Gastrocnemius medialis (tissue), 4 donors: ENCODE results near the gene CFAP161. TPM values are rescaled to one million over a fixed set of nuclear protein-coding genes. Genes with fewer than 3 reads are reported as not detected.
"Not testable (repeated sequence)": the region's sequence is repeated elsewhere in the genome, so short reads cannot be mapped to it uniquely, and the experiment has no call there.

Experiments
- ATAC-seq, 2 donors: fragments of 150-250 bp; one replicate each; pipeline ENCODE4 v1.9.1; 2016
- DNase-seq, 2 donors: peaks; one replicate each; pipeline ENCODE4 v3.0.0-alpha.2; 2019
- H3K27ac ChIP-seq, 4 donors: fragments of 200-600 bp; sonication (generic); 1 replicate in 1 of 4; 2 replicates in 3 of 4; pipeline ENCODE4 v1.5.1; 2016 to 2018; ENCODE audit warnings: mild to moderate bottlenecking in 2 of 4, moderate library complexity in 1 of 4
- H3K27me3 ChIP-seq, 3 donors: fragments of 200-600 bp; sonication (generic) in 2 of 3; 1 replicate in 1 of 3; 2 replicates in 2 of 3; pipeline versions ENCODE4 v1.5.1 to v1.6.0; 2016 to 2019; ENCODE audit warnings: mild to moderate bottlenecking in 1 of 3, moderate library complexity in 1 of 3
- H3K36me3 ChIP-seq, 2 donors: fragments of 200-600 bp; sonication (generic) in 1 of 2; one replicate each; pipeline ENCODE4 v1.5.1; 2017 to 2018
- H3K4me1 ChIP-seq, 2 donors: fragments of 200-600 bp; sonication (generic) in 1 of 2; one replicate each; pipeline ENCODE4 v1.5.1; 2016 to 2017; ENCODE audit warnings: mild to moderate bottlenecking in 2 of 2
- H3K4me3 ChIP-seq, 4 donors: fragments of 200-600 bp; sonication (generic) in 3 of 4; 1 replicate in 1 of 4; 2 replicates in 3 of 4; pipeline ENCODE4 v1.5.1; 2016 to 2019; ENCODE audit warnings: mild to moderate bottlenecking in 2 of 4
- H3K9me3 ChIP-seq, 3 donors: fragments of 200-600 bp; sonication (generic) in 2 of 3; 1 replicate in 1 of 3; 2 replicates in 2 of 3; pipeline ENCODE4 v1.5.1; 2016 to 2019
- CTCF ChIP-seq, 5 experiments: fragments of 450-650 bp in 3 of 5; fragments of 200-600 bp in 2 of 5; sonication (generic) in 2 of 5; IDR thresholded peaks in 4 of 5; conservative IDR thresholded peaks in 1 of 5; 1 replicate in 4 of 5; 2 replicates in 1 of 5; pipeline ENCODE4 v1.5.1; 2016 to 2019; ENCODE audit warnings: antibody characterized with exemption in 5 of 5, mild to moderate bottlenecking in 3 of 5, moderate library complexity in 3 of 5
- POLR2A ChIP-seq, 2 donors: fragments of 450-650 bp; IDR thresholded peaks; one replicate each; pipeline ENCODE4 v1.6.1; 2017; ENCODE audit warnings: antibody characterized with exemption in 2 of 2, mild to moderate bottlenecking in 2 of 2, moderate library complexity in 2 of 2
- in situ Hi-C, 4 donors: fragments of 200-750 bp; cut with MboI; loops; one replicate each; pipeline versions ENCODE4 v1.15.0 to v1.8.0; 2017; ENCODE audit warnings: low sequenced_read_pairs in 4 of 4
- intact Hi-C: fragments of 100-400 bp; cut with DNase I; formaldehyde crosslinking; loops from one replicate; pipeline ENCODE4 v1.15.1; 2023; ENCODE audit warnings: low total_unique reads
- total RNA-seq, 4 donors: library from RNA; depleted of rRNA; stranded (reverse); fragments of >200 nt; gene quantifications; one replicate each; pipeline versions ENCODE4 v1.1.0 to v1.2.3, GENCODE V29; 2016

The CFAP161 gene
- total RNA-seq, 4 donors from 2014 or later = not detected

DNA sequence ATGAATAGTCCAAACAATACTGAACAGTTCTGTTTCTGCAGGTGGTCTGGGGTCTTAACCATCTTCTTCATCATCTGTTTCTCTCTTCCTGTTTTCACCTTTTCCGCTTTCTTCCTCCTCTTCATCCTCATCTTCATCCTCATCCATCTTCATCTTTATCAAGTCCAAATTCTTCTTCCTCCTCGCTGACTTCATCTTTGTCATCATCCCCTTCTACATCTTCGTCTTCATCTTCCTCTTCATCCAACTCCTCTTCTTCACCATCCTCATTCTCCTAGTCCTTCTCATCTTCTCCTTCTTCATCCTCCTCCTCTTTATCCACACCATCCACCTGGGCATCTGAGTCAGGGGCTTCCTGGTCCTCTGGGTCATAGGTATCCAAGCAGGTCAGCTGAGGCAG, 16.5 kb upstream of the CFAP161 start:
- no peaks in the 10 kb centered on the region for H3K36me3 ChIP-seq
- H3K4me3 ChIP-seq = no peak overlapping the region
- H3K4me1 ChIP-seq = no peaks in the 10 kb centered on the region
- DNase-seq (no peak), ATAC-seq (no peak)
- H3K9me3 ChIP-seq = no peaks in the 10 kb centered on the region
- in situ Hi-C loops = loop anchor here in 1 of 4 donors (10.0 kb wide), 1 partner anchor 143 kb away; no protein-coding TSS in a partner anchor
- intact Hi-C loops = no loop called here
- H3K27me3 ChIP-seq = peaks cover 5 to 18% (median 9%) of the 10 kb centered on the region in 3 donors
- TF ChIP-seq CTCF (IDR thresholded peaks at IDR 0.05 in 4 of 5, conservative IDR thresholded peaks at IDR 0.05 in 1 of 5) (no peak), POLR2A (IDR thresholded peaks at IDR 0.05) (no peak)
- H3K27ac ChIP-seq = no peak overlapping the region

GRCh38 chr15:81118361-81118760, 15.7 kb upstream of the CFAP161 start:
- DNase-seq = no peak
- no peak overlapping the region for H3K4me3 ChIP-seq
- TF ChIP-seq CTCF (IDR thresholded peaks at IDR 0.05 in 4 of 5, conservative IDR thresholded peaks at IDR 0.05 in 1 of 5) (no peak), POLR2A (IDR thresholded peaks at IDR 0.05) (no peak)
- H3K27ac ChIP-seq = no peak overlapping the region
- H3K4me1 ChIP-seq = no peaks in the 10 kb centered on the region
- intact Hi-C loops (no loop called here), in situ Hi-C loops (loop anchor here in 1 of 4 donors (10.0 kb wide), 1 partner anchor 144 kb away; no protein-coding TSS in a partner anchor)
- no peaks in the 10 kb centered on the region for H3K9me3 ChIP-seq
- no peaks in the 10 kb centered on the region for H3K36me3 ChIP-seq
- no peak for ATAC-seq
- peaks cover 5 to 20% (median 9%) of the 10 kb centered on the region in 3 donors for H3K27me3 ChIP-seq

DNA sequence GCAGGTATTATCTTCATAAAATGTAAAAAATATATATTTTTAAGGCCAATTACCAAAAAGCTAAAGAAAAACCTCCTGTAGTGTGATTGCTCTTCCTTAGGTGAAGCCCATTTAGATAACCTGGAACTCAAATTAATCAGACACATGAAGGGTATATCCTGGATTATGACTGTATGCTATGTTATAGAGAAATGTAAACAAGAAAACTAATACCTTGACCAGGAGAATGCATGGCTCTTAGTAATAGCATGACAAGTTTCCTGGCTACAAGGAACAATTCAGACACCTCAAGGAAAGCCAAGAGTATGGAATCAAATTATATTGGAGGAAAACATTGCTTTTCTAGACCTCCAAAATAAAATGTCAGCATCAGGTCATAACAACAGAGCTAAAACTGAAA, 14.0 kb upstream of the CFAP161 start:
- Histone ChIP-seq H3K27ac (no peak overlapping the region), H3K4me1 (no peaks in the 10 kb centered on the region), H3K27me3 (peaks cover 5 to 20% (median 9%) of the 10 kb centered on the region in 3 donors), H3K36me3 (no peaks in the 10 kb centered on the region), H3K9me3 (no peaks in the 10 kb centered on the region), H3K4me3 (no peak overlapping the region)
- TF ChIP-seq POLR2A (IDR thresholded peaks at IDR 0.05) = no peak
- TF ChIP-seq CTCF (IDR thresholded peaks at IDR 0.05 in 4 of 5, conservative IDR thresholded peaks at IDR 0.05 in 1 of 5) = no peak
- in situ Hi-C loops = no loop called here
- ATAC-seq (no peak), DNase-seq (no peak)
- intact Hi-C loops = loop anchor here (5.0 kb wide), 1 partner anchor 52 kb away; no protein-coding TSS in a partner anchor

GRCh38 chr15:81126892-81127291, 7.2 kb upstream of the CFAP161 start:
- H3K9me3 ChIP-seq = no peaks in the 10 kb centered on the region
- peaks cover 0 to 7% (median 2%) of the 10 kb centered on the region in 3 donors for H3K27me3 ChIP-seq
- no peak overlapping the region for H3K27ac ChIP-seq
- no peaks in the 10 kb centered on the region for H3K4me1 ChIP-seq
- DNase-seq (no peak), ATAC-seq (no peak)
- no peak for TF ChIP-seq POLR2A (IDR thresholded peaks at IDR 0.05)
- TF ChIP-seq CTCF (IDR thresholded peaks at IDR 0.05 in 4 of 5, conservative IDR thresholded peaks at IDR 0.05 in 1 of 5) = no peak
- no peaks in the 10 kb centered on the region for H3K36me3 ChIP-seq
- intact Hi-C loops (no loop called here), in situ Hi-C loops (no loop called here)
- no peak overlapping the region for H3K4me3 ChIP-seq

DNA sequence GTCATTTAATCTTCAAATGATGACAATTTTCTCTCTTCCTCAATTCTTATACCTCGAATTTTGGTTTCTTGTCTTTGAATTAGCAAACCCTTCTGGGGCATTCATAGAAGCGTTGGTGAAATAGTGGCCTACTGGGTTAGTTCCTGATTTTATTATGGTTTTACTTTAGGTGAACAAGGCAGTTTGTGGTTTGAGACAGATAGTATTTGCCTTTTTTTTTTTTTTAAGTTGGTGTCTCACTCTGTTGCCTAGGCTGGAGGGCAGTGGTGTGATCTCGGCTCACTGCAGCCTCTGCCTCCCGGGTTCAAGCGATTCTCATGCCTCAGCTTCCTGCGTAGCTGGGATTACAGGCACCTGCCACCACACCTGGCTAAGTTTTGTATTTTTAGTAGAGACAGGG, 7.4 kb downstream of the CFAP161 start:
- H3K4me3 ChIP-seq, in situ Hi-C loops, H3K36me3 ChIP-seq, H3K9me3 ChIP-seq, H3K27ac ChIP-seq, DNase-seq, ATAC-seq, intact Hi-C loops, H3K27me3 ChIP-seq, H3K4me1 ChIP-seq: not testable (repeated sequence)
